H1 (cell line): ENCODE data around the gene SYNJ1. TPM values are rescaled to one million over a fixed set of nuclear protein-coding genes. Genes with fewer than 3 reads are reported as not detected.
"Not testable (repeated sequence)": the region's sequence is repeated elsewhere in the genome, so short reads cannot be mapped to it uniquely, and the experiment has no call there.

Experiments
- CTCF ChIA-PET: fragments of 300-600 bp; sonication (Branson Sonifier 250); formaldehyde crosslinking; loops from one replicate; lab custom pipeline; 2021; ENCODE audit not compliant: partially characterized antibody; lab: Charles Lee
- POLR2A ChIA-PET: fragments of 300-600 bp; sonication (Branson Sonifier 250); formaldehyde crosslinking; loops from one replicate; lab custom pipeline; 2021; ENCODE audit warnings: inconsistent platforms; ENCODE audit not compliant: partially characterized antibody; lab: Charles Lee
- DNase-seq, 2 experiments: peaks; one replicate each; pipeline versions ENCODE4 v3.0.0 to v3.0.0-alpha.2; 2010 to 2022; ENCODE audit warnings: low spot score in 2 of 2, low read depth in 1 of 2, mixed read lengths in 1 of 2
- FAIRE-seq: peaks from 2 replicates; lab custom pipeline; 2011; peaks lifted over from hg19 to GRCh38; lab: Jason Lieb, UNC
- H2AFZ ChIP-seq: 2 replicates; pipeline ENCODE4 v1.8.1; 2012; ENCODE audit warnings: low read length, inconsistent platforms
- H2AK5ac ChIP-seq: 2 replicates; pipeline ENCODE4 v1.6.1; 2013; ENCODE audit warnings: low read depth, low read length
- H2BK120ac ChIP-seq: replicated peaks from 2 replicates; pipeline ENCODE3; 2013; ENCODE audit warnings: low read depth, low read length, inconsistent platforms
- H2BK12ac ChIP-seq: 2 replicates; pipeline ENCODE4 v1.6.1; 2013; ENCODE audit warnings: low read depth, low read length
- H2BK15ac ChIP-seq: 2 replicates; pipeline ENCODE4 v1.6.1; 2013; ENCODE audit warnings: low read length
- H2BK20ac ChIP-seq: 2 replicates; pipeline ENCODE4 v1.6.1; 2013; ENCODE audit warnings: low read length
- H2BK5ac ChIP-seq: 2 replicates; pipeline ENCODE4 v1.6.1; 2013; ENCODE audit warnings: low read depth, low read length
- H3K14ac ChIP-seq: 2 replicates; pipeline ENCODE4 v1.6.1; 2013; ENCODE audit warnings: inconsistent platforms; ENCODE audit not compliant: insufficient read length
- H3K18ac ChIP-seq: 2 replicates; pipeline ENCODE4 v1.6.1; 2013; ENCODE audit warnings: low read length; ENCODE audit errors: extremely low read depth
- H3K23ac ChIP-seq: 2 replicates; pipeline ENCODE4 v1.6.1; 2013; ENCODE audit warnings: inconsistent platforms; ENCODE audit not compliant: insufficient read length
- H3K23me2 ChIP-seq: 2 replicates; pipeline ENCODE4 v1.6.1; 2013; ENCODE audit warnings: low read depth, low read length
- H3K27ac ChIP-seq: 2 replicates; pipeline ENCODE4 v1.6.1; 2011; ENCODE audit warnings: low read depth, low read length, inconsistent platforms
- H3K27me3 ChIP-seq, 4 experiments: replicated peaks in 1 of 4; 1 replicate in 1 of 4; 2 replicates in 3 of 4; pipeline versions ENCODE4 v1.6.1 to v1.8.1; 2011 to 2013; ENCODE audit warnings: low read length in 3 of 4, mild to moderate bottlenecking in 3 of 4, inconsistent platforms in 2 of 4, mixed read lengths in 2 of 4, moderate library complexity in 1 of 4; ENCODE audit not compliant: control insufficient read depth in 3 of 4, insufficient read depth in 3 of 4; ENCODE audit errors: extremely low read depth in 1 of 4
- H3K36me3 ChIP-seq, 4 experiments: 2 replicates each; pipeline versions ENCODE4 v1.6.1 to v1.8.1; 2011 to 2013; ENCODE audit warnings: mild to moderate bottlenecking in 4 of 4, low read length in 3 of 4, moderate library complexity in 2 of 4, control low read depth in 1 of 4, inconsistent platforms in 1 of 4; ENCODE audit not compliant: insufficient read depth in 4 of 4, control insufficient read depth in 2 of 4
- H3K4ac ChIP-seq: replicated peaks from 2 replicates; pipeline ENCODE3; 2013; ENCODE audit warnings: low read length, low read depth, mixed read lengths, inconsistent platforms; ENCODE audit not compliant: insufficient read length
- H3K4me1 ChIP-seq, 4 experiments: replicated peaks in 1 of 4; 1 replicate in 1 of 4; 2 replicates in 3 of 4; pipeline versions ENCODE4 v1.6.1 to v1.8.1; 2011 to 2013; ENCODE audit warnings: low read length in 3 of 4, inconsistent platforms in 2 of 4, mixed read lengths in 1 of 4; ENCODE audit not compliant: insufficient read depth in 4 of 4, control insufficient read depth in 3 of 4
- H3K4me2 ChIP-seq, 2 experiments: 2 replicates each; pipeline versions ENCODE4 v1.6.1 to v1.8.1; 2011 to 2013; ENCODE audit warnings: low read depth in 2 of 2, low read length in 2 of 2, control low read depth in 1 of 2, inconsistent platforms in 1 of 2, mild to moderate bottlenecking in 1 of 2; ENCODE audit not compliant: insufficient read depth in 1 of 2
- H3K4me3 ChIP-seq, 4 experiments: fragments of 200-600, 300-600 bp in 1 of 4; sonication (generic), shearing (Covaris generic), sonication (Bioruptor Twin) in 1 of 4; 2 replicates each; pipeline versions ENCODE4 v1.5.1 to v1.8.1; 2011 to 2016; ENCODE audit warnings: low read length in 4 of 4, low read depth in 3 of 4, control low read depth in 2 of 4, inconsistent platforms in 2 of 4, mild to moderate bottlenecking in 2 of 4, mixed read lengths in 1 of 4, moderate library complexity in 1 of 4; ENCODE audit not compliant: insufficient read depth in 2 of 4; ENCODE audit errors: extremely low read depth in 1 of 4
- H3K56ac ChIP-seq: replicated peaks from 2 replicates; pipeline ENCODE3; 2013; ENCODE audit warnings: low read depth, mild to moderate bottlenecking, mixed read lengths, low read length, inconsistent platforms; ENCODE audit not compliant: insufficient read length
- H3K79me1 ChIP-seq: 2 replicates; pipeline ENCODE4 v1.6.1; 2013; ENCODE audit warnings: low read depth, low read length, control low read depth
- H3K79me2 ChIP-seq, 2 experiments: 2 replicates each; pipeline versions ENCODE4 v1.6.1 to v1.8.1; 2012 to 2013; ENCODE audit warnings: low read length in 2 of 2, mild to moderate bottlenecking in 2 of 2, inconsistent platforms in 1 of 2; ENCODE audit not compliant: insufficient read depth in 2 of 2, control insufficient read depth in 1 of 2
- H3K9ac ChIP-seq, 4 experiments: replicated peaks in 1 of 4; 1 replicate in 1 of 4; 2 replicates in 3 of 4; pipeline versions ENCODE4 v1.6.1 to v1.8.1; 2011 to 2013; ENCODE audit warnings: low read depth in 3 of 4, low read length in 3 of 4, control low read depth in 2 of 4, mild to moderate bottlenecking in 2 of 4, moderate library complexity in 2 of 4, inconsistent platforms in 1 of 4; ENCODE audit errors: extremely low read depth in 1 of 4
- H3K9me3 ChIP-seq, 2 experiments: 2 replicates each; pipeline versions ENCODE4 v1.6.1 to v1.8.1; 2012 to 2013; ENCODE audit warnings: mild to moderate bottlenecking in 2 of 2, moderate library complexity in 2 of 2, control low read depth in 1 of 2, inconsistent platforms in 1 of 2, low read depth in 1 of 2, low read length in 1 of 2, mixed read lengths in 1 of 2; ENCODE audit not compliant: insufficient read depth in 2 of 2
- H4K20me1 ChIP-seq, 2 experiments: replicated peaks in 1 of 2; 2 replicates each; pipeline versions ENCODE3 to v1.8.1; 2011 to 2013; ENCODE audit warnings: inconsistent platforms in 2 of 2, low read length in 2 of 2, mild to moderate bottlenecking in 1 of 2; ENCODE audit not compliant: insufficient read depth in 2 of 2, control insufficient read depth in 1 of 2
- H4K5ac ChIP-seq: 2 replicates; pipeline ENCODE4 v1.6.1; 2013; ENCODE audit warnings: low read length, low read depth, mixed read lengths, inconsistent platforms; ENCODE audit not compliant: insufficient read length
- H4K8ac ChIP-seq: 2 replicates; pipeline ENCODE4 v1.8.0; 2013; ENCODE audit warnings: mild to moderate bottlenecking, moderate library complexity, low read length, inconsistent platforms; ENCODE audit not compliant: insufficient read depth; ENCODE audit errors: extremely low read depth
- H4K91ac ChIP-seq: replicated peaks from 2 replicates; pipeline ENCODE3; 2013; ENCODE audit warnings: low read length, mixed read lengths, inconsistent platforms; ENCODE audit not compliant: insufficient read length
- WGBS, 2 experiments: shearing (Covaris generic) in 1 of 2; methylation state at CpG; one replicate each; pipeline versions ENCODE4 v1.1.6 to v1.1.7; 2013 to 2015; ENCODE audit warnings: low lambda C conversion rate in 2 of 2, mixed read lengths in 2 of 2, inconsistent platforms in 1 of 2, low coverage in 1 of 2, missing lambda C conversion rate in 1 of 2; ENCODE audit not compliant: insufficient replicate concordance in 2 of 2, insufficient coverage in 1 of 2, insufficient read length in 1 of 2; ENCODE audit errors: extremely low coverage in 1 of 2, missing lambda C conversion rate in 1 of 2; 5-methylcytosine and 5-hydroxymethylcytosine counted together
- polyA plus RNA-seq, 7 experiments: library from polyadenylated mRNA; depleted of rRNA in 3 of 7; stranded (reverse) in 5 of 7; unstranded in 2 of 7; fragments of >200 nt in 5 of 7; fragments of 200-250 nt in 2 of 7; gene quantifications; 1 replicate in 5 of 7; 2 replicates in 1 of 7; 4 replicates in 1 of 7; pipeline versions ENCODE4 v1.2.1 to v1.2.3, GENCODE V29; 2011 to 2013; ENCODE audit warnings: missing spikeins in 2 of 7, mixed read lengths in 2 of 7
- total RNA-seq: library from RNA; stranded (reverse); fragmentation: NEBNext Ultra II Directional; extraction: Animal tissue kit (Norgen Biotek cat#: 25700); gene quantifications from 2 replicates; pipeline ENCODE4 v1.2.1, GENCODE V29; 2021

Gene SYNJ1
- total and polyA plus RNA-seq, 2 of the 8 experiments (the other 6 are each of a cell fraction or from before 2014, with no cell fraction given): 1.3 to 4.3 TPM

- H2AK5ac ChIP-seq, H3K9me3 ChIP-seq, H3K9ac ChIP-seq, H2BK5ac ChIP-seq, H2BK20ac ChIP-seq, H3K14ac ChIP-seq, POLR2A ChIA-PET, H3K56ac ChIP-seq, H4K5ac ChIP-seq, H3K18ac ChIP-seq, H2BK120ac ChIP-seq, H3K23me2 ChIP-seq, H3K36me3 ChIP-seq, H2AFZ ChIP-seq, H3K27me3 ChIP-seq, DNase-seq, H4K91ac ChIP-seq, H3K4me2 ChIP-seq, H3K27ac ChIP-seq, H4K8ac ChIP-seq, H2BK15ac ChIP-seq, H3K4ac ChIP-seq, H3K4me1 ChIP-seq, H3K79me1 ChIP-seq, H3K79me2 ChIP-seq, H2BK12ac ChIP-seq, FAIRE-seq, H3K4me3 ChIP-seq, H3K23ac ChIP-seq, H4K20me1 ChIP-seq: not testable (repeated sequence)
- WGBS, 2 experiments: 95% methylated on average over 6 of the region's 7 CpGs; no CpG with 5 or more reads in 1 of the 2 experiments
- CTCF ChIA-PET: interaction anchor here (1.1 to 1.2 kb wide), 2 partner anchors 15 to 38 kb away, joined by 3 read pairs; no protein-coding TSS in a partner anchor
These were observed 32.3 kb downstream of the SYNJ1 start for GRCh38 chr21:32695482-32695881.
